ENCODE results near the gene PARD3B.

- TF ChIP-seq POLR2A (IDR thresholded peaks at IDR 0.05; ENCODE audit: low read length), result no peak
- TF ChIP-seq GATA1 (IDR thresholded peaks at IDR 0.05; ENCODE audit: low read depth, low read length), result no peak
These were observed 735.4 kb downstream of the PARD3B start for GRCh38 chr2:205280596-205281236.

Data from erythroblast (primary cell).